ENCODE measurements around the gene PRKG1.

PRKG1 gene

DNA sequence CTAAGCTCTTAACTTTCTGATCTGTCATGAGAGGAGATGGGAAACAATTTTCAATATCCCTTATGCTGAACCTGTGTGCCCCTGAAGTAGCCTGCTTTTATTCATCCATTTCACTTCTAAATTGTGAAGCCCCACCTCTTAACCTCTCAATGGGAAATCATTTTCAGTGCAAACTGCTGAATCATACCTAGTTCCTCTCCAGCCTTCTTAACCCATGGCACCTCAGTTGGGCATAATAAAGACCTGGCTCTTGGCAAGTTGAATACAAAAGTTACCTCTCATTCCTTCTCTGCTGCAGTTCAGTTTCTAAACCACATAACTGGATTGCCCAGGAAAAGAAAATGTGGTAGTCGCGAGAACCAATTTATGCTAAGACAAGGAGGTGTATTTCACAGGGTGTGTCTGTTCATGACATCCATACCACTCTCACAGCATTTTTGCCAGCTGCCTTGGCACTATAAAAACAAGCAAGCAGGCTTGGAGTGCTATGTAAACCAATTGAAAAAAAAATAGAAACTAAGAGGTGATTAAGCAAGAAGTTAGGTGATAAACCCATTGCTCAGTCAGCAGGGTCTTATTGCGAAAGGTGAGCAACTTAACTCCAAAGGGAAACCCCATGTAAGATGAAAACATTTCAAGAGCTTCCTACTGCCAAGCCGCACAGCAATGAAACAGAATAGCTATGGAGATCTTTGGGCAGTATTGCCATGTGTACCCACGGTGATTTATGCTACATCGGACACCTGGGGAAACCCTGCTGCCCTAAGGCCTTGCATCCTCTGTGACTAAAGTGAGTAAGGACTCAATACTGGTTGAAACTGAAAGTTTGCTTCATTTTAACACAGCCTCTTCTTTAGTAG is 1182.8 kb downstream of the PRKG1 start:
- no peak for DNase-seq

GRCh38 chr10:52257692-52258075 is 1183.4 kb downstream of the PRKG1 start:
- DNase-seq, result no peak

DNA sequence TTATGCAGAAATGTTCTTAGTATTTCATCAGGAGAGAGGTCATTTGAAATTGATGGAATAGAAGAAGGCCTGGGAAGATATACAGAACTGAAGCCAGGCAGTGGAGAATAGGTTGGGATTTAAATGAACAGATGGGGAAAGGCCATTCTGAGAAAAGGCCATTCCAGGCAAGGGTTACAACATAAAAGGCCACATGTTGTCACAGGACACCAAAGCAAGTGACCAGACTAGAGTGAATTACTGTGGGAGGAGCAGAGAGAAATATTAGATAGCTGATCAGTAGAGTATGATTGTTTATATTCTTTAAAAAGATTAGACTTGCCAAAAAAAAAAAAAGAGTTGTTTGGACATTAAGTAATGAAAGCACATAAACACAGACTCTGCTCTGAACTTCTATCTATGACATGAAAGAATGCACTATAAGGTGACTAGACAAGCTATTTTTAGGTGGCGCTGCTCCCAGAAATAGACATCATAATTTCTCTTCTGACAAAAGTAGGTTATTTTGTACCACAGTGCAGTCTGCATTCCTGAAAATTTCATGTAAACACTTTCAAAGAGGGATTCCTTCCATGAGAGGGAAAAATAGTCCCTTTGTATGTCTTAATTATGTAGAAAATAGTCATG is 1184.6 kb downstream of the PRKG1 start:
- DNase-seq, result no peak

DNA sequence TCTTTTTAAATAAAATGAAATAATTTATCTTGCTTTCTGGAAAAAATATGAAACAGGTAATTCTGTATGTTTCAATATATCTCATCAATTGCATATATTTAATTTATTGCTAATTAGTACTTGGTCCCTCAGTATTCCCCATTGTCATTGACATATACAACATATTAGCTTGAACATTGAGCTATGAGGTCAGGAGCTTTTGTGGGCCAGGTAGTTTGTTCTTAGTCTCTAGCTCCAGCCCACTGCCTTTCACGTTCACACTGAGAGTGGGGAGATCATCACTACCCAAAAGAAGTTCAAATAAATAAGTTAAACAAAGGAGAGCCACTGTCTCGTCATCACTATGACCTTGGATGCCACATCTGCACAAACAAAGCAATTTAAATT is 1185.1 kb downstream of the PRKG1 start:
- no peak for DNase-seq

DNA sequence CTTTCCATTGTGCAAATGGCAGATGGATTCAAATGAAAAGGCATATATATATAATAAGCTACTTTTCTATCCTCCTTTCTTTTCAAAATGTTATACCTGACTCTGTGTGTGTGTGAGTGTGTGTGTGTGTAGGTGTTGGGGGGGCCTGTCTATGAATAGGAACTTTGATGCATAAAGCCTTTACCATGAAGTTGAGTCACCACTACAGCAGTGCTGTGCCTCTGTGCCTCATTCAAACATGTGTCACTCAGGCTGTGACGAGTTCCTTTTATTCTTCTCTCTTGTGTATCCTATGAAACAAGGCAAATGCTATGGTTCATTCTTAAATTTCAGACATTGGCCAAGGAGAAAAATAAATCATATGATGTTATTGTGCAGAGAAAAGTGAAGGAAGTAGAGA is 1187.1 kb downstream of the PRKG1 start:
- no peak for DNase-seq

DNA sequence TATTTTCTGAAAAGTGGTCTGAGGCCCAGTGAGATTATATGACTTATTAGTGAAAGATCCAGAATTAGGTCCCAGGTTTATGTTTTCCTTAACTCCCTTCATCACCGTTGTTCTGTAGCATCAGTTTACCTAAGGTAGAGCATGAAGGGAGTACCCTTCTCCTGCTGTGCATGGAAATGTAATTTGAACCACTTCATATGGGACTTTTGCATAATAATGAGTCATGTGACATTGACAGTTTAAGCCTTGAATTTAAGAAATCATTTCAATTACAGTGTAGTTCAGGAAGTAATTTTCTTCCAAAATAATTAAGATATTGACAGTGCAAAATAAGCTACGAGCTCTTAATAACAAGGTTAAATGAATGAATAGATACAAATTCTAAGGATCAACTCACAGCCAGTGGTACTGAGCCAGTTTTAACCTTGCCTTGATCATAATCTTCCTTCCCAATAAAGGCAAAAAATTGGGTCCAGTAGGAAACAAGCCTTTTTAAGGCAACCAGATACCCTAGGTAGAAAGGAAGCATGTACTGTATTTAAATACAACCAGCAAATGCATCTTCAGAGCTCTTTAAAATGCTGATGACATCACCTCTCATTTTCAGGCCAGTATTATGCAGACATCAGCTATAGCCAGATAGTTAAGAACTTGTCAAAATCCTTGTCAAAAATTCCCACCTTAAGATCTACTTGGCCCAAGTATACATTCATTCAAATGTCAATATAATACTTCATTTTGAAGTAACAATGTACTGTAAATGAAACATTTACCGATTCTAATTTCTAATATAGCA is 1191.0 kb downstream of the PRKG1 start:
- no peak for DNase-seq

DNA sequence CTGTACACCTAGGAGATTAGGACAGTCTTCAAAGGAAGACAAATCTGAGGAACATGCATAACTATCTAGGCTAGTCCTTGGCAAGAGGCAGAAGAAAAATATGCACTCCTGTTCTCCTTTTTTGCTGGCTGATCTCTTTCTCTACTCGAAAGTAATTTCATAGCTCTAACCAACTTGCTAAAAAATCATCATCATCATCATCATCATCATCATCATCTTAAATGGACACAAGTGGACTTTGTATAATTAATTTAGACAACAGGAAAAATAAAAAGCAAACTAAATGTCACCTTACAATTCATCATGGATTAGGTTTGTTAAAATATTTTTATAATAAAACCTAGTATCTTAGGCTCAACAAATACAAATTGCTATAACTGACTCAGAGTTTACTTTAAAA is 1192.6 kb downstream of the PRKG1 start:
- no peak for DNase-seq

DNA sequence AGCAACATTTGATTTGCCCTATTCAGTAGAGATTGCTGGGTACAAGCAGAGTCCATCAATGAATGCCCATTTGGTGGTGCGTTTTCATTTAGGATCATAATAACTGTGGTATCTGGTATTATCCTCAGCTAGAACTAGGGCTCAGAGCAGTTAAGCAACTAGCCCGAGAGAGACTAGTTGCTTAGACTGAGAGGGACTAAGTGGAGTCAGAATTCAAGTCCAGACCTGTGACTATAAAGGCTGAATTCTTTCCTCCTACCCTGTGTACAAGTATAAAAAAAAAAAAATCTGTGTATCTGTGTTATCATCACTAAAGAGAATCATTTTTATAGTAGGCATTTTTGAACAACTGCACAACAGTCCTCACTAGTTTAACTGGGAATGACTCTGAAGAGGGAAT is 1194.5 kb downstream of the PRKG1 start:
- DNase-seq, result no peak

DNA sequence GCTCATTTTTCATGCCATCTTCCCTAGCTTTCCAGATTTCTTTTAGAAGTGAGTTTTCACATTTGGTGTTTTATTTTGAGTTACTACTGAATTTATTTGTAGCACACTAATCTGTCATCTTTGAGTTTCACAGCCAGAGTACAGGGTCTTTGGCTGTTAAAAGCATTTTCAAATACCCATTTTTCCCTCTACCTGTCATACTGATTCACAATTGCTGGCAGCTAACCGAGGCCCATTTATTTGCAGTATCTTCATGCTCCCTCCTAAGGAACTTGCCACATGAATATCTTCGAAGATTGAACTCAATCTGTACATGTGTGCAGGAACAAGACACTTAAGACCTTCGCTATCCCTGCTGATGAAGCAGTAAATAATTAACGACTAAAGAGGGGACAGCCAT is 1194.9 kb downstream of the PRKG1 start:
- DNase-seq, result no peak

GRCh38 chr10:52276163-52276562 is 1201.9 kb downstream of the PRKG1 start:
- DNase-seq, result no peak

- DNase-seq, result no peak
Measured at GRCh38 chr10:52276986-52277385, 1202.7 kb downstream of the PRKG1 start.

- no peak for DNase-seq
Measured at GRCh38 chr10:52279546-52279945, 1205.3 kb downstream of the PRKG1 start.

- no peak for DNase-seq
Measured at GRCh38 chr10:52280051-52280450, 1205.8 kb downstream of the PRKG1 start.

GRCh38 chr10:52283174-52283573 is 1208.9 kb downstream of the PRKG1 start:
- DNase-seq, result no peak

DNA sequence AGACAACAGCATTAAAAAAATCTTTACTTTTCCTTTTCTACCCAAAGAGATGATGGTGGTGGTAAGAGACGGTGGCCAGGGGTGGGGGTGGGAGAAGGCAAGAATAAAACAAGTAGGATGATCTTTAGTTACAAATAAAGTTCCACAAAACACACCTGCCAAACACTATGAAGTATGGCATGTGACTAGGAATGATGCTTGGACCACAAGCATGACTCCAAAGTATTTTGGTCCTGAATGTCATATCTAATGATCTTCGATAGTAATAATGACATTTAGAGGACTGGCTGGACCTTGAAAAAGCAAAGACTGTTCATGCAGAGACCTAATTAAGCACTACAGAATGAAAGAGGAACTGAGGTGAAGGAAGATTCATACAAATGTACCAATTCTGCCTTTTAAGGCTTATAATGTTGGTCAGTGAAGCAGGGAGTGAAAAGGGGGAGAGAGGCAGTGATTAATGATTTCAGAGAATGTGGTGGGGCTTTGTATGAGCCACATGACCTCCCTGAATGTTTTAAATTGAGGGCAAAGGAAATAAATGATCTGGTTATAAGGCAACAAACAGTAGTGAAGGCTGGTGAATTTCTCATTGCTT is 1210.2 kb downstream of the PRKG1 start:
- DNase-seq, result no peak

GRCh38 chr10:52287866-52288265 is 1213.6 kb downstream of the PRKG1 start:
- no peak for DNase-seq

DNA sequence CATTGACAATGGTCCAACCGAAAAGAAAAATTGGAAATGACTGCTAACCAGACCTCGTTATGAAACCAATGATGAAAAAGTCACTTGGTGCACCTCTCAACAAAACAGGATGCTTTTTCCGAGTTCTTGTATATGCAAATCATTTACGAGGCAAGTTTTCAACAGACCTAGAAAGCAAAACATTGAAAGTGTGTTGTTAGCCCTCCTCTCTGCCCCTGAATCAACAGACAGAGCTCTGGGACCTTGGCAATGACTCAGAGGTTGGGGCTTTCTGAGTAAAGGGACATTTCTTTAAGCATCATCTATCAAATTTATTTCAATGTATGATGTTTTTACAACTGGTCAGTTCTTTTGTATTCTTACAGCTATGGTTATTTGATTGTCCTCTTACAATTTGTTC is 1223.5 kb downstream of the PRKG1 start:
- DNase-seq, result no peak

DNA sequence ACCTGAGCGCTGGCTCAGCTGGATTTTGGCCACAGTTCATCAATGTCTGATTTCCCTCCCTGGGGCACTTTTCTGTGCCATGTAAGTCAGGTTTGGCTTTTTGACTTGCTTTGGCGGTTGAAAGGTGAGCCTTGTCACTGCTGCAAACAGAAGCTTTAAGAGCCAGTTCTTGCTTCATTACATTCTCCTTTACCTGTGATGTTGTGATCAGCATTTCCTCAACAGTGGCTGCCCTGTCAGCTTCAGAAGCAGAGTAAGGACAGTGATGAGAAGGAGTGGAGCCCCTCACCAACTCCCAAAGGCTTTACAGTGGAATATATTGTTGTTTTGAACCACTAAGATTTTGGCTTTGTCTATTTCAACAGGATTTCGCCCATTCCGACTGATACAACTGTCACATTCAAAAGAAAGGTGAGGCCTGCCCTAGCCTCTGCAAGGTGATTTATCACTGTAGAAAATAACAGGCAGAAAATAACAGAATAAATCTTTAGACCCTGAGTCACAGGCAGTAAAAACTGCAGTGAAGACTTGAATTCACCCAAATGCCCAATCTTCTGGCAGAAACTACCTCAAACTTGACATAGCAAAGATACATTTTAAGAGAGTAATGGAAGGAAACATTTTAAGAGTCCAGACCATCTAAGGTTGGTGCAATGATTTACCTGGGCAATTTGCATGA is 1226.5 kb downstream of the PRKG1 start:
- no peak for DNase-seq

- DNase-seq, result no peak
Measured at GRCh38 chr10:52308251-52309031, 1234.2 kb downstream of the PRKG1 start.

DNA sequence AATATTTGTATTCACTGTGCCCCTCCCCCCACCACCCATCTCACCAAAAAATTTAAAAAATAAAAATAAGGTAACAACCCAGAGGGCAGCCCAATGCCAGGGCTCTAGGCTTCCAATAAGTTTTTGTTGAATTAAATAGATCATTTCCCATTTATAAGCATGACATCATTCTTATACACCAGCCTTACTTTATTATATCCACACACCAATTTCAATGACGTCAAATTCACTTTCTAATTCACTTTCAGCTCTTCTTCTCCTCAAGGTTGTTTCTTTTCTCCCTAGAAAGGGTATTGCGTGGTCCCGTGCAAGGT is 1238.6 kb downstream of the PRKG1 start:
- no peak for DNase-seq

GRCh38 chr10:52313256-52313932 is 1239.1 kb downstream of the PRKG1 start:
- no peak for DNase-seq

Data from NCI-H1436 treated with DMSO at 0.1 percent for 48 hours (cell line).